ENCODE results near the gene FOXP2. TPM values are rescaled to one million over a fixed set of nuclear protein-coding genes. Genes with fewer than 3 reads are reported as not detected.
"Not testable (repeated sequence)": the region's sequence is repeated elsewhere in the genome, so short reads cannot be mapped to it uniquely, and the experiment has no call there.

Gene FOXP2
- total and polyA plus RNA-seq, 4 experiments from 2014 or later: not detected

DNA sequence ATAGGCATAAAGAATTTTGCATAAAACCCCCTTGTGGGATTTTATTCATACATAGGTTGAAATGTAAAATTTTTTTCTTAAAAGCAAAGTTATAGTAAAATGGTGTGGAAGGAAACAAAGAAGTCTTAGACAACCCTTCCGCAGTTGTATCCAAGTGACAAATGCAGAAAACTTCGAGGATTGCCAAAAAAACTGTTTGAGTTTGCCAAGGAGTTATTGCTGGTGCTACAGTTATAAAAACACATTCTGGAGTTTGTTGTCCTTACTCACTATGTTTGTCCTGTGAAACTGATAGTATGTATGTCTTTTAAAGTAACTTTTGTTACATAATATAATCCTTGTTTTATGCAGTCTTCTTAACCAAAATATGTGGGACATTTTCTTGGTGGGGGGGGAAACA lies 120.3 kb downstream of the FOXP2 start:
- Histone ChIP-seq H3K27ac (ENCODE audit: low read depth, low read length) (no peak overlapping the region), H3K36me3 (ENCODE audit: insufficient read depth, low read length) (no peaks in the 10 kb centered on the region), H3K4me3 (ENCODE audit: low read length in 2 of 2) (no peak overlapping the region), H3K27me3 (ENCODE audit: insufficient read depth, low read length) (no peaks in the 10 kb centered on the region), H3K9me3 (ENCODE audit: control insufficient read depth in 1 of 2, low read length in 2 of 2) (no peaks in the 10 kb centered on the region), H3K4me1 (ENCODE audit: insufficient read depth, low read length) (no peaks in the 10 kb centered on the region)
- no peak for DNase-seq
- Mint-ChIP-seq H3K4me3 (no peak overlapping the region), H3K4me1 (no peaks in the 10 kb centered on the region), H3K27ac (no peak overlapping the region), H3K36me3 (no peaks in the 10 kb centered on the region), H3K27me3 (peaks cover 1 to 4% of the 10 kb centered on the region in 2 donors), H3K9me3 (no peaks in the 10 kb centered on the region)
- POLR2A ChIA-PET (ENCODE audit: partially characterized antibody): no interaction called here
- intact Hi-C loops (cut with micrococcal nuclease): no loop called here
- CTCF ChIA-PET (ENCODE audit: partially characterized antibody): no interaction called here

DNA sequence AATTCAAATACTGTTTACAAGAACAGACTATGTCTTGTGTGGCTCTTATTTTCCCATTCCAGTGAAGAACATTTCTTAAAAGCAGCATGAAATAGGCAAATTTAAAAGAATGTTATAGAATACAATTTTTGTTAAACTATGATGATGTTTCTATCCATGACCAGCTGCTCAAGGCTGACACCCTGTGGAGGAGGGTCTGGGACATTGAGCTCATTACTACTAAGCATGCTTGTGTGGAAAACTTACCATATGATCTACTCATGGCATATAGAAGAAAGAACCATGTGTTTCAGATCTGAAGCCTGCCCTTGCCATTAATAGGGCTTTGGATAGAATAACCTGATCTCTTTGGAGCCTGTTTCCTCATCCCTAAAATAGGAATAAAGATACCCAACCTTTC lies 125.0 kb downstream of the FOXP2 start:
- intact Hi-C loops (cut with micrococcal nuclease): no loop called here
- Mint-ChIP-seq H3K27ac (no peak overlapping the region), H3K9me3 (no peaks in the 10 kb centered on the region), H3K36me3 (no peaks in the 10 kb centered on the region), H3K27me3 (peaks cover 0 to 4% of the 10 kb centered on the region in 2 donors), H3K4me3 (no peak overlapping the region), H3K4me1 (no peaks in the 10 kb centered on the region)
- no peak overlapping the region for H3K27ac ChIP-seq (ENCODE audit: low read depth, low read length)
- H3K4me1 ChIP-seq (ENCODE audit: insufficient read depth, low read length): no peaks in the 10 kb centered on the region
- CTCF ChIA-PET (ENCODE audit: partially characterized antibody): interaction anchor here (0.6 kb wide), 1 partner anchor 1945 kb away, joined by 4 read pairs; no protein-coding TSS in a partner anchor
- no peak overlapping the region for H3K4me3 ChIP-seq (ENCODE audit: low read length in 2 of 2)
- no peak for DNase-seq
- no peaks in the 10 kb centered on the region for H3K9me3 ChIP-seq (ENCODE audit: control insufficient read depth in 1 of 2, low read length in 2 of 2)
- H3K27me3 ChIP-seq (ENCODE audit: insufficient read depth, low read length): no peaks in the 10 kb centered on the region
- H3K36me3 ChIP-seq (ENCODE audit: insufficient read depth, low read length): no peaks in the 10 kb centered on the region
- POLR2A ChIA-PET (ENCODE audit: partially characterized antibody): no interaction called here

DNA sequence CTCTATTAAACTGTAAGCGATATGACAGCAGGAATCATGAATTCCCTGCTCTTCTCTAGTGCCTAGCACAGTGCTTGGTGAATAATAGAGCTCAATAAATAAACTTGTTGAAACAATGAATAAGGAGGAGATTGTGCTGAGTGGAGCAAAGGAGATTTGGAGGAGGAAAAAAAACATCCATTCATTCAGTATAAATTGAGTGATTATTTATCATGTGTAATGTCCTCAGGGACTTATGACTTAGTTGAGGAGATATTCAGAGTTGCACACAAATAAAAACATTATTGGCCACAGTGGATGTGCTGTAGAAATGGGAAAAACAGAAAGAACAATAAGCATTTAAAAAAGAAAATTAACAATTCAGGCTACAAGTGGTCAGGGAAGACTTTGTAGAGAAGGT lies 125.7 kb downstream of the FOXP2 start:
- H3K9me3 ChIP-seq (ENCODE audit: control insufficient read depth in 1 of 2, low read length in 2 of 2): no peaks in the 10 kb centered on the region

DNA sequence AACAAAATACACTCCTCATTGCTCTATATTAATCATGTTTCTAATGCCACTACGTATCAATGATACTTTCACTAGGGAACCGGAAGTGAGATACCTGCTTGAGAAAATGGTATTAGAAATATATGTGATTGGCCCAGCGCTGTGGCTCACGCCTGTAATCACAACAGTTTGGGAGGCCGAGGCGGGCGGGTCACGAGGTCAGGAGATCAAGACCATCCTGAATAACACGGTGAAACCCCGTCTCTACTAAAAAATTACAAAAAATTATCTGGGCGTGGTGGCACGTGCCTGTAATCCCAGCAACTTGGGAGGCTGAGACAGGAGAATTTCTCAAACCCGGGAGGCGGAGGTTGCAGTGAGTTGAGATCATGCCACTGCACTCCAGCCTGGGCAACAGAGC lies 132.7 kb downstream of the FOXP2 start:
- POLR2A ChIA-PET (ENCODE audit: partially characterized antibody): not testable (repeated sequence)

More for the DNA sequence above, 125.7 kb downstream of the FOXP2 start:
- ChIA-PET POLR2A (ENCODE audit: partially characterized antibody) (no interaction called here), CTCF (ENCODE audit: partially characterized antibody) (no interaction called here)
- intact Hi-C loops (cut with micrococcal nuclease): no loop called here
- H3K4me3 ChIP-seq (ENCODE audit: low read length in 2 of 2): no peak overlapping the region
- no peak overlapping the region for H3K27ac Mint-ChIP-seq
- H3K36me3 ChIP-seq (ENCODE audit: insufficient read depth, low read length): no peaks in the 10 kb centered on the region
- no peaks in the 10 kb centered on the region for H3K4me1 ChIP-seq (ENCODE audit: insufficient read depth, low read length)
- peaks cover 0 to 6% of the 10 kb centered on the region in 2 donors for H3K27me3 Mint-ChIP-seq
- H3K27ac ChIP-seq (ENCODE audit: low read depth, low read length): no peak overlapping the region
- DNase-seq: no peak
- no peaks in the 10 kb centered on the region for H3K4me1 Mint-ChIP-seq
- no peaks in the 10 kb centered on the region for H3K27me3 ChIP-seq (ENCODE audit: insufficient read depth, low read length)
- H3K9me3 Mint-ChIP-seq: no peaks in the 10 kb centered on the region
- no peaks in the 10 kb centered on the region for H3K36me3 Mint-ChIP-seq
- no peak overlapping the region for H3K4me3 Mint-ChIP-seq

DNA sequence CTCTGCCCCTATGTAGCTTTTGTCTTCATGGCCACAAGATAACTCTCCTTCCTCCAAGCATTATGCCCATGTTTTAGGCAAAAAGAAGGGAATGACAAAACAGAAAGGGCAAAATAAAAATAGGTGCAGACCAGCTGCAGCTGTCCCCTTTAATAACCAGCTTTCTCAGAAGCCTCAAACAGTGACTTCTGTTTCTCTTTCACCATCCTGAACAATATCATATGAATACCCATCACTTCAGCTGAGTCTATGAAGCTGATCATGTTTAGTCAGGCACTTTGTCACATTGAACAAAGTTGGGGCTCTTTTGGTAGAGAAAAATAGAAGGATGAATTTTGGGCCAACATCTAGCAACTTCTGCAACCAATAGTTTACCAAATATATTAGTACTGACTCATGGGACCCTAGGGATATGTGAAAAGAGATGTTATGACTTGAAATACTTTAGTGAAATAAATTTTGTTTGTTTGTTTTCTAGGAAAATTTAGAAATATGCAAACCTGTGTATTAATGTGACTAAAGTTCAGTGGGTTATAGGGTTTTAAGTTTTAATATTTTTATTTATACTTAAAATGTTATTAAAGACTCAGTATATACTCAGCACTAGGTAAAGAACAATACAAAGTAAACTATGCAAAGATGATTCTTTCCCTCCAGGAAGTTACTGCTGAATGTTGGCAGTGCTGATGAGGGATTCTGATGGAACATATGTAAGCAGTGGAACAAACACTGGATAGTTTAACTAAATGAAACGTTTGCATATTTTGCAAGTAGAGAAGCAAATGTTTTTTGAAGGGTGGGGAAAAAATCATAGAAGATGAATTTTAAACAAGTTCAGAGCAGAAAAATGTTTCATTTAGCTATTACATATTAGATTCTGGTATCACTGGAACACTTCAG lies 133.7 kb downstream of the FOXP2 start:
- Mint-ChIP-seq H3K9me3 (peaks cover 0 to 2% (median 0%) of the 10 kb centered on the region in 8 donors), H3K27ac (no peak overlapping the region), H3K36me3 (no peaks in the 10 kb centered on the region), H3K27me3 (peaks cover 6 to 9% of the 10 kb centered on the region in 2 donors), H3K4me1 (no peaks in the 10 kb centered on the region), H3K4me3 (no peak overlapping the region)
- no peaks in the 10 kb centered on the region for H3K36me3 ChIP-seq (ENCODE audit: insufficient read depth, low read length)
- H3K4me3 ChIP-seq (ENCODE audit: low read length in 2 of 2): no peak overlapping the region
- H3K9me3 ChIP-seq (ENCODE audit: control insufficient read depth in 1 of 2, low read length in 2 of 2): no peaks in the 10 kb centered on the region
- no peaks in the 10 kb centered on the region for H3K27me3 ChIP-seq (ENCODE audit: insufficient read depth, low read length)
- H3K4me1 ChIP-seq (ENCODE audit: insufficient read depth, low read length): no peaks in the 10 kb centered on the region
- CTCF ChIA-PET (ENCODE audit: partially characterized antibody): no interaction called here
- no peak for DNase-seq
- intact Hi-C loops (cut with micrococcal nuclease): no loop called here
- POLR2A ChIA-PET (ENCODE audit: partially characterized antibody): no interaction called here
- no peak overlapping the region for H3K27ac ChIP-seq (ENCODE audit: low read depth, low read length)

More for the DNA sequence above, 132.7 kb downstream of the FOXP2 start:
- H3K36me3 ChIP-seq (ENCODE audit: insufficient read depth, low read length); H3K27ac Mint-ChIP-seq; DNase-seq; H3K27me3 ChIP-seq (ENCODE audit: insufficient read depth, low read length); H3K36me3 Mint-ChIP-seq; H3K9me3 Mint-ChIP-seq; H3K27ac ChIP-seq (ENCODE audit: low read depth, low read length); CTCF ChIA-PET (ENCODE audit: partially characterized antibody); H3K4me3 Mint-ChIP-seq; H3K27me3 Mint-ChIP-seq; H3K4me1 Mint-ChIP-seq; H3K4me1 ChIP-seq (ENCODE audit: insufficient read depth, low read length); H3K4me3 ChIP-seq (ENCODE audit: low read length in 2 of 2); H3K9me3 ChIP-seq (ENCODE audit: control insufficient read depth in 1 of 2, low read length in 2 of 2); intact Hi-C loops (cut with micrococcal nuclease): not testable (repeated sequence)

DNA sequence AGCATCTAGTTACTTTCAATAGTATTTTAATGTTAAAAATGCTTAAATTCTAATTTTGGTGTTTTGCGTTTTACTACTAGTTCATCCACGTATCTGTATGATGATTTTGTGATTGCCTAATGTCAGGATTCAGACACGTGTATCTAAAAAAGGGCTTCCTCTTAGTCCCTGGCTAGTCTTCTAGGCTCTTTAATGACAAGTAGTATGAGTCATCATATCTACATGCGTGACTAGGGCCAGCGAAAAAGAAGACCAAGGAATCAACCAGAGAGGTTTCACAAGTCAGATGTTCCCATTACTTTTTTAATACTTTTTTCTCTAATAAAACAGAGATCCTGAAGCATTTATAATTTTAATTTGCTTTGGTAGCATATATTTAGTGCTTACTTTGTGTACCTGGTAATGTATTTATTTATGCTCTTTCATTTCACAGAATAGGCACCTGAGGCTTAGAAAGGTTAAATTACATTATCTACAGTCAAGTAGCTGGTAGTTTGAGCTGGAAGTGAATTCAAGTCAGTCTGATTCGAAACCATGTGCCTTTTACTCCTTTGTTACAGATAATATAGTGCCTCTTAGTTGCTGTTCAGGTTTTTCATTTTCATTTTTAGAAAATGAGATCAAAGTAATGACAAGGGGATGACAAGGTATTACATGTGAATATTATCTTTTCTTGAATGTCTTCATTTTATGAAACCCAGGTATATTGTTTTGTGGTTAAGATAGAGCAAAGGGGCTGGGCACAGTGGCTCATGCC lies 140.3 kb downstream of the FOXP2 start:
- Histone ChIP-seq H3K27me3 (ENCODE audit: insufficient read depth, low read length) (no peaks in the 10 kb centered on the region), H3K9me3 (ENCODE audit: control insufficient read depth in 1 of 2, low read length in 2 of 2) (no peaks in the 10 kb centered on the region), H3K36me3 (ENCODE audit: insufficient read depth, low read length) (no peaks in the 10 kb centered on the region), H3K27ac (ENCODE audit: low read depth, low read length) (no peak overlapping the region), H3K4me3 (ENCODE audit: low read length in 2 of 2) (no peak overlapping the region), H3K4me1 (ENCODE audit: insufficient read depth, low read length) (no peaks in the 10 kb centered on the region)
- peaks cover 0 to 2% (median 0%) of the 10 kb centered on the region in 8 donors for H3K9me3 Mint-ChIP-seq
- H3K4me1 Mint-ChIP-seq: no peaks in the 10 kb centered on the region
- ChIA-PET CTCF (ENCODE audit: partially characterized antibody) (no interaction called here), POLR2A (ENCODE audit: partially characterized antibody) (no interaction called here)
- intact Hi-C loops (cut with micrococcal nuclease): no loop called here
- H3K36me3 Mint-ChIP-seq: no peaks in the 10 kb centered on the region
- H3K27ac Mint-ChIP-seq: no peak overlapping the region
- H3K4me3 Mint-ChIP-seq: peak overlapping the region in 1 of 8 donors; percentile 13
- H3K27me3 Mint-ChIP-seq: peaks cover 3 to 4% of the 10 kb centered on the region in 2 donors
- no peak for DNase-seq

DNA sequence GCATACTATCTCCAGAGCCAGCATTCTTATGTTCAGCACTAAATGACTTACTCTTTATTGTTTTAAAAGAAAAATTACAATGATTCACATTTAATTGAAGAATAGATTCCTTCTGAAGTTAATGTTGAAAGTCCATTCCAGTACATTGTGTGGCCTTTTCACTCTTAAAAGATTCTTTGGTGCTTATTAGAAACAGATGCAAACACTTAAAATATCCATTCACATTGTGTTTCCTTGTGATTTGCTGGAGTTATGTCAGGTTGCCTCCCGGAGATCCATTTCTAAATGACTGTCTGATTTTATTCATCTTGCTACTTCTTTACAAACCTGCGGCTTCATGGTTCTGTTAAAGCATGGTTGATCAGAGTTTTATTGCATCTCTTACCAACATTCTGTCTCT lies 152.8 kb downstream of the FOXP2 start:
- Mint-ChIP-seq H3K27me3 (no peaks in the 10 kb centered on the region), H3K4me1 (no peaks in the 10 kb centered on the region), H3K36me3 (no peaks in the 10 kb centered on the region), H3K4me3 (no peak overlapping the region), H3K27ac (no peak overlapping the region), H3K9me3 (no peaks in the 10 kb centered on the region)
- H3K27me3 ChIP-seq (ENCODE audit: insufficient read depth, low read length): no peaks in the 10 kb centered on the region
- POLR2A ChIA-PET (ENCODE audit: partially characterized antibody): no interaction called here
- intact Hi-C loops (cut with micrococcal nuclease): no loop called here
- no peaks in the 10 kb centered on the region for H3K9me3 ChIP-seq (ENCODE audit: control insufficient read depth in 1 of 2, low read length in 2 of 2)
- no peak for DNase-seq
- no peaks in the 10 kb centered on the region for H3K4me1 ChIP-seq (ENCODE audit: insufficient read depth, low read length)
- H3K4me3 ChIP-seq (ENCODE audit: low read length in 2 of 2): no peak overlapping the region
- H3K36me3 ChIP-seq (ENCODE audit: insufficient read depth, low read length): no peaks in the 10 kb centered on the region
- H3K27ac ChIP-seq (ENCODE audit: low read depth, low read length): no peak overlapping the region
- CTCF ChIA-PET (ENCODE audit: partially characterized antibody): no interaction called here
